PC-9 (cell line): ENCODE data around the gene ACTN3. TPM values are rescaled to one million over a fixed set of nuclear protein-coding genes. Genes with fewer than 3 reads are reported as not detected.

Experiments used
- BruUV-seq: library from RNA; stranded (reverse); fragments of 400-500 nt; replicated peaks from 2 replicates; lab custom pipeline; 2021; lab: Mats Ljungman, UMichigan
- CTCF ChIA-PET: fragments of 300-600 bp; sonication (Branson Sonifier 250); formaldehyde crosslinking; loops from one replicate; lab custom pipeline; 2022; ENCODE audit warnings: antibody characterized with exemption; lab: Charles Lee
- POLR2A ChIA-PET: fragments of 300-600 bp; sonication (Branson Sonifier 250); formaldehyde crosslinking; loops from one replicate; lab custom pipeline; 2022; ENCODE audit warnings: antibody characterized with exemption; ENCODE audit not compliant: unreplicated experiment; lab: Charles Lee
- DNase-seq, 2 experiments: peaks; one replicate each; pipeline versions ENCODE4 v3.0.0 to v3.0.0-alpha.2; 2015 to 2022; ENCODE audit warnings: mixed read lengths in 1 of 2
- H2AFZ ChIP-seq: fragments of 200-600 bp; sonication (generic); 2 replicates; pipeline ENCODE4 v1.8.1; 2017; ENCODE audit warnings: antibody characterized with exemption
- H3F3A ChIP-seq: fragments of 200-600 bp; sonication (generic); 2 replicates; pipeline ENCODE4 v1.8.1; 2017; ENCODE audit warnings: antibody characterized with exemption, mild to moderate bottlenecking, low read depth; ENCODE audit not compliant: insufficient read depth
- H3K27ac ChIP-seq: fragments of 200-600 bp; sonication (generic); 2 replicates; pipeline ENCODE4 v1.6.1; 2016; ENCODE audit warnings: mixed run types
- H3K27me3 ChIP-seq: fragments of 200-600 bp; sonication (generic); 2 replicates; pipeline ENCODE4 v1.6.1; 2016; ENCODE audit warnings: low read depth, mixed run types; ENCODE audit not compliant: insufficient read depth
- H3K36me3 ChIP-seq: fragments of 200-600 bp; sonication (generic); 2 replicates; pipeline ENCODE4 v1.6.1; 2016; ENCODE audit warnings: low read depth, mixed run types
- H3K4me1 ChIP-seq: fragments of 200-600 bp; sonication (generic); replicated peaks from 2 replicates; pipeline ENCODE4 v1.6.1; 2016; ENCODE audit warnings: mixed run types; ENCODE audit not compliant: insufficient read depth
- H3K4me2 ChIP-seq: fragments of 200-600 bp; sonication (generic); 2 replicates; pipeline ENCODE4 v1.6.1; 2017; ENCODE audit warnings: mixed run types
- H3K4me3 ChIP-seq: fragments of 200-600 bp; sonication (generic); 2 replicates; pipeline ENCODE4 v1.6.1; 2016; ENCODE audit warnings: mixed run types
- H3K79me2 ChIP-seq: fragments of 200-600 bp; sonication (generic); 2 replicates; pipeline ENCODE4 v1.6.1; 2017; ENCODE audit warnings: low read depth, mixed run types
- H3K9me2 ChIP-seq: fragments of 200-600 bp; sonication (generic); 2 replicates; pipeline ENCODE4 v1.8.1; 2017; ENCODE audit warnings: mild to moderate bottlenecking; ENCODE audit not compliant: insufficient read depth
- H3K9me3 ChIP-seq: fragments of 200-600 bp; sonication (generic); 2 replicates; pipeline ENCODE4 v1.8.1; 2016; ENCODE audit warnings: low read depth; ENCODE audit not compliant: insufficient read depth
- H4K20me1 ChIP-seq: fragments of 200-600 bp; sonication (generic); 2 replicates; pipeline ENCODE4 v1.8.1; 2017; ENCODE audit not compliant: insufficient read depth
- EZH2 ChIP-seq: fragments of 200-600 bp; sonication (generic); IDR thresholded peaks from 2 replicates; pipeline ENCODE4 v1.8.0; 2017; ENCODE audit warnings: antibody characterized with exemption, low read depth
- intact Hi-C: fragments of 100-400 bp; cut with micrococcal nuclease; formaldehyde crosslinking; loops from one replicate; pipeline ENCODE4 v1.10.0; 2022; ENCODE audit not compliant: unreplicated experiment
- total RNA-seq: library from RNA; stranded (reverse); gene quantifications from 2 replicates; pipeline ENCODE4 v1.2.3, GENCODE V29; 2021
- TF ChIP-seq, protein P1 (sequence below): fragments of 200-600 bp; sonication (generic); conservative IDR thresholded peaks from 2 replicates; pipeline ENCODE4 v1.6.1; 2017; ENCODE audit warnings: mixed run types, antibody characterized with exemption, mild to moderate bottlenecking, moderate library complexity

The ACTN3 gene
- total RNA-seq, 1 experiment from 2014 or later, result not detected

DNA sequence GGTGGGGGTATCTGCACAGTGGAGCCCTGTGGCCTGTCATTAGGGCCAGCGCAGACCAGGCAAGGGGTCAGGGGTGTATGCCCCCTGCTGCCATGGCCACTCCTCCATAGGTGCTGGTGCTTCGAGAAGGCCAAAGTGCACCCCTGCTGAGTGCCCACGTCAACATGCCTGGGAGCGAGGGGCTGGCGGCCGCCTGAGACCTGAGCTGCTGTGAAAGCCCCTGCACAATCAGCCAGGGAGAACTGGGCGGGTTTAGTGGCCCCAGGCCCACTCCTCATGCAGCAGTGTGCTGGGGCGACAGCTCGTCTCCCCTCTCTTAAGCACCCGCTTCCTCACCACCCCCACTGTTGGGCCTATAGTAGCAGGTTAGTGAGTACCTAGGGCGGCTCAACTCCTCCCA, 14.9 kb upstream of the ACTN3 start:
- ChIA-PET POLR2A (no interaction called here), CTCF (no interaction called here)
- BruUV-seq, result no TSS peak
- no peak for DNase-seq
- H3K27me3 ChIP-seq, result no peaks in the 10 kb centered on the region
- no peaks in the 10 kb centered on the region for H4K20me1 ChIP-seq
- H3K79me2 ChIP-seq, result no peaks in the 10 kb centered on the region
- H2AFZ ChIP-seq, result no peak overlapping the region
- no peaks in the 10 kb centered on the region; the same call in 1 of the 2 replicates for H3K36me3 ChIP-seq
- TF ChIP-seq, protein P1, sequence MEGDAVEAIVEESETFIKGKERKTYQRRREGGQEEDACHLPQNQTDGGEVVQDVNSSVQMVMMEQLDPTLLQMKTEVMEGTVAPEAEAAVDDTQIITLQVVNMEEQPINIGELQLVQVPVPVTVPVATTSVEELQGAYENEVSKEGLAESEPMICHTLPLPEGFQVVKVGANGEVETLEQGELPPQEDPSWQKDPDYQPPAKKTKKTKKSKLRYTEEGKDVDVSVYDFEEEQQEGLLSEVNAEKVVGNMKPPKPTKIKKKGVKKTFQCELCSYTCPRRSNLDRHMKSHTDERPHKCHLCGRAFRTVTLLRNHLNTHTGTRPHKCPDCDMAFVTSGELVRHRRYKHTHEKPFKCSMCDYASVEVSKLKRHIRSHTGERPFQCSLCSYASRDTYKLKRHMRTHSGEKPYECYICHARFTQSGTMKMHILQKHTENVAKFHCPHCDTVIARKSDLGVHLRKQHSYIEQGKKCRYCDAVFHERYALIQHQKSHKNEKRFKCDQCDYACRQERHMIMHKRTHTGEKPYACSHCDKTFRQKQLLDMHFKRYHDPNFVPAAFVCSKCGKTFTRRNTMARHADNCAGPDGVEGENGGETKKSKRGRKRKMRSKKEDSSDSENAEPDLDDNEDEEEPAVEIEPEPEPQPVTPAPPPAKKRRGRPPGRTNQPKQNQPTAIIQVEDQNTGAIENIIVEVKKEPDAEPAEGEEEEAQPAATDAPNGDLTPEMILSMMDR, result no peak
- no peak for TF ChIP-seq EZH2
- no peaks in the 10 kb centered on the region for H3K9me2 ChIP-seq
- no peak overlapping the region for H3K4me3 ChIP-seq
- H3K4me1 ChIP-seq, result no peaks in the 10 kb centered on the region
- peaks cover 16% of the 10 kb centered on the region; the same call in 1 of the 2 replicates for H3F3A ChIP-seq
- intact Hi-C loops, result no loop called here
- H3K4me2 ChIP-seq, result no peak overlapping the region
- no peak overlapping the region for H3K27ac ChIP-seq
- H3K9me3 ChIP-seq, result no peaks in the 10 kb centered on the region

- no peak for DNase-seq
- Histone ChIP-seq H3K79me2 (no peaks in the 10 kb centered on the region), H3K9me2 (no peaks in the 10 kb centered on the region), H3K4me3 (no peak overlapping the region), H3K36me3 (no peaks in the 10 kb centered on the region; the same call in 1 of the 2 replicates), H3F3A (peaks cover 16% of the 10 kb centered on the region; the same call in 1 of the 2 replicates), H3K4me2 (no peak overlapping the region), H3K9me3 (no peaks in the 10 kb centered on the region), H2AFZ (no peak overlapping the region), H4K20me1 (no peaks in the 10 kb centered on the region), H3K27ac (no peak overlapping the region), H3K4me1 (no peaks in the 10 kb centered on the region), H3K27me3 (no peaks in the 10 kb centered on the region)
- ChIA-PET POLR2A (no interaction called here), CTCF (no interaction called here)
- no peak for TF ChIP-seq EZH2
- TF ChIP-seq, protein P1, result no peak
- intact Hi-C loops, result no loop called here
- no TSS peak for BruUV-seq
Measured at GRCh38 chr11:66532784-66533183, 13.9 kb upstream of the ACTN3 start.

DNA sequence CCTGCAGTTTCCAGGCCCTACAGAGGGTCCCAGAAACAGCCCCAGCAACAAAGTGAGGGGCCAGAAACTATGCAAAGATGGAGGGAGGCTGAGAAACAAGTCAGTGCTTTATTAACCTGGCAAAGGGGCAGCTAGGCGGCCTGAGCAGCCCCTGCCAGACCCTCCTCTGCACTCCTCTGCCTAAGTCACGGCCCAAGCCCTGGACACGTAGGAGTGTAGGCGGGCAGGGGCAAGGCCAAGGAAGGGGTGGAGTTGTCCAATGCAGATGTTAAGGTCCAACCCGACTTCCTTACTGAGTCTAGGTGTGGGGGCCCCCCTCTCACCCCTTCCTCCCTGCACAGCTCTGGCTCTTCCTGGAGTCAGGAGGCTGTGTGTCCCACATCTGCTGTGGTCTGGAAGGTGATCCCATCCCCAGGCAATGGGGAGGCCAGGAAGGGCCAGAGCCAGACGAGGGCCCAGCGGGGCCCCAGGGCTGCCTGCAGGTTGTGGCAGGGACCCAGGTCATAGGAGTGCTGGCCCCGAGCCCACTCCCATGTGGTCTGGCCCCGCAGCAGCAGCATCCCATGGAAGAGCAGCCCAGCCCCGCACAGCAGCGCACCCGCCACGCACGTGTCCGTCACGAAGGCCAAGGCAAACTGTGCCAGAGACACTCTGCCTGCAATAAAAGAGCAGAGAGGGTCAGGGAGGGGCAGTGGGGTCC, 7.4 kb upstream of the ACTN3 start:
- Histone ChIP-seq H2AFZ (no peak overlapping the region), H3K4me3 (no peak overlapping the region), H3K4me2 (no peak overlapping the region), H3K36me3 (no peaks in the 10 kb centered on the region; the same call in 1 of the 2 replicates), H3F3A (peaks cover 6% of the 10 kb centered on the region; the same call in 1 of the 2 replicates), H3K27ac (no peak overlapping the region), H3K9me3 (no peaks in the 10 kb centered on the region), H4K20me1 (no peaks in the 10 kb centered on the region), H3K79me2 (no peaks in the 10 kb centered on the region), H3K4me1 (no peaks in the 10 kb centered on the region), H3K9me2 (no peaks in the 10 kb centered on the region), H3K27me3 (no peaks in the 10 kb centered on the region)
- ChIA-PET POLR2A (no interaction called here), CTCF (no interaction called here)
- no TSS peak for BruUV-seq
- DNase-seq, result no peak
- TF ChIP-seq, protein P1, result no peak
- no peak for TF ChIP-seq EZH2
- intact Hi-C loops, result no loop called here
